HepG2 (cell line): ENCODE results near the gene CLP1. TPM values are rescaled to one million over a fixed set of nuclear protein-coding genes. Genes with fewer than 3 reads are reported as not detected.

Experiments used
- ATAC-seq: fragments of 200-7000 bp; cut with Tn5 transposase; 3 replicates; pipeline ENCODE4 v1.9.1; 2020; ENCODE audit warnings: mild to moderate bottlenecking, moderate library complexity
- BruUV-seq: library from RNA; stranded (reverse); fragments of 400-500 nt; replicated peaks from 2 replicates; lab custom pipeline; 2021; lab: Mats Ljungman, UMichigan
- CTCF ChIA-PET: fragments of 300-600 bp; formaldehyde crosslinking; extraction: SDS; loops from one replicate; lab custom pipeline; 2021; ENCODE audit warnings: low total read pairs, inconsistent platforms, low intra/inter-chr PET ratio; lab: Yijun Ruan, JAX
- POLR2A ChIA-PET: fragments of 350-600 bp; sonication (Branson Sonifier 250); formaldehyde crosslinking; loops from one replicate; lab custom pipeline; 2020; ENCODE audit warnings: antibody characterized with exemption, inconsistent platforms; lab: Yijun Ruan, JAX
- DNase-seq: peaks from one replicate; pipeline ENCODE4 v3.0.0-alpha.2; 2015; ENCODE audit warnings: low spot score
- FAIRE-seq: peaks from 3 replicates; lab custom pipeline; 2011; peaks lifted over from hg19 to GRCh38; lab: Jason Lieb, UNC
- H2AFZ ChIP-seq: one replicate; pipeline ENCODE4 v1.6.1; 2011; ENCODE audit warnings: low read length, inconsistent platforms
- H3K27ac ChIP-seq: fragments of 300-600 bp; 3 replicates; pipeline ENCODE4 v1.8.0; 2011; ENCODE audit warnings: mixed run types, mild to moderate bottlenecking, mixed read lengths, low read length, inconsistent platforms; ENCODE audit not compliant: insufficient read depth; ENCODE audit errors: extremely low read length
- H3K27me3 ChIP-seq, 2 experiments: fragments of 200-600 bp in 1 of 2; 2 replicates in 1 of 2; 3 replicates in 1 of 2; pipeline versions ENCODE4 v1.6.0 to v1.8.0; 2011; ENCODE audit warnings: low read length in 2 of 2, mild to moderate bottlenecking in 2 of 2, moderate library complexity in 2 of 2, inconsistent platforms in 1 of 2; ENCODE audit not compliant: insufficient read depth in 2 of 2, control insufficient read depth in 1 of 2
- H3K36me3 ChIP-seq, 2 experiments: fragments of 200-600 bp in 1 of 2; replicated peaks in 1 of 2; 2 replicates in 1 of 2; 3 replicates in 1 of 2; pipeline versions ENCODE4 v1.5.1 to v1.8.0; 2011; ENCODE audit warnings: low read length in 2 of 2, inconsistent platforms in 1 of 2; ENCODE audit not compliant: insufficient read depth in 2 of 2, control insufficient read depth in 1 of 2
- H3K4me1 ChIP-seq: 2 replicates; pipeline ENCODE4 v1.5.1; 2012; ENCODE audit warnings: low read length, inconsistent platforms; ENCODE audit not compliant: insufficient read depth
- H3K4me2 ChIP-seq: 2 replicates; pipeline ENCODE4 v1.6.0; 2011; ENCODE audit warnings: low read depth, low read length, inconsistent platforms
- H3K4me3 ChIP-seq, 3 experiments: fragments of 200-600 bp in 1 of 3; sonication (generic), shearing (Covaris generic) in 1 of 3; replicated peaks in 1 of 3; 2 replicates each; pipeline ENCODE4 v1.5.1; 2011 to 2016; ENCODE audit warnings: low read length in 3 of 3, inconsistent platforms in 2 of 3, low read depth in 2 of 3, mild to moderate bottlenecking in 2 of 3, control low read depth in 1 of 3, mixed read lengths in 1 of 3; ENCODE audit not compliant: insufficient read depth in 1 of 3
- H3K79me2 ChIP-seq: one replicate; pipeline ENCODE4 v1.6.1; 2011; ENCODE audit warnings: low read length, inconsistent platforms; ENCODE audit not compliant: insufficient read depth
- H3K9ac ChIP-seq: 2 replicates; pipeline ENCODE4 v1.6.0; 2011; ENCODE audit warnings: mild to moderate bottlenecking, low read depth, low read length, inconsistent platforms; ENCODE audit not compliant: insufficient read depth
- H3K9me3 ChIP-seq: 2 replicates; pipeline ENCODE4 v1.5.1; 2012; ENCODE audit warnings: mild to moderate bottlenecking, low read length
- H4K20me1 ChIP-seq: 2 replicates; pipeline ENCODE4 v1.6.0; 2011; ENCODE audit warnings: inconsistent platforms, mild to moderate bottlenecking, low read length, moderate library complexity; ENCODE audit not compliant: insufficient read depth
- AGO2 ChIP-seq: fragments of 200-400 bp; formaldehyde crosslinking; optimal IDR thresholded peaks from 2 replicates; pipeline ENCODE3; 2017; ENCODE audit warnings: mild to moderate bottlenecking, low read depth, low read length, moderate library complexity
- NONO ChIP-seq, 2 experiments: fragments of 450-650 bp in 1 of 2; sonication (generic) in 1 of 2; formaldehyde crosslinking in 1 of 2; IDR thresholded peaks in 1 of 2; conservative IDR thresholded peaks in 1 of 2; 2 replicates each; pipeline versions ENCODE4 v1.6.1 to v1.8.0; 2017 to 2022; ENCODE audit warnings: mild to moderate bottlenecking in 1 of 2, missing genetic modification reagents in 1 of 2, moderate library complexity in 1 of 2
- POGK ChIP-seq: sonication (generic); formaldehyde crosslinking; conservative IDR thresholded peaks from 2 replicates; pipeline ENCODE4 v1.8.0; 2022; ENCODE audit warnings: mild to moderate bottlenecking, moderate library complexity, missing genetic modification reagents
- ZNF883 ChIP-seq: sonication (generic); formaldehyde crosslinking; IDR thresholded peaks from 2 replicates; pipeline ENCODE4 v1.5.1; 2020; ENCODE audit warnings: mild to moderate bottlenecking, missing genetic modification reagents; ENCODE audit errors: not compliant biosample characterization
- ZSCAN25 ChIP-seq: sonication (generic); formaldehyde crosslinking; IDR thresholded peaks from 2 replicates; pipeline ENCODE4 v1.8.0; 2022; ENCODE audit warnings: mild to moderate bottlenecking, missing genetic modification reagents
- WGBS: methylation state at CpG from one replicate; pipeline ENCODE4 v1.1.6; 2017; ENCODE audit warnings: low lambda C conversion rate; 5-methylcytosine and 5-hydroxymethylcytosine counted together
- in situ Hi-C: cut with HindIII; loops from 2 replicates; pipeline ENCODE4 v1.10.0; 2017; ENCODE audit warnings: low pct_unique_long_range_greater_than_20kb; ENCODE audit not compliant: extremely low pct_ligation_motif_present
- intact Hi-C: fragments of 100-400 bp; cut with micrococcal nuclease; formaldehyde crosslinking; loops from one replicate; pipeline ENCODE4 v1.10.0; 2022; ENCODE audit not compliant: unreplicated experiment
- polyA plus RNA-seq, 8 experiments: library from polyadenylated mRNA; depleted of rRNA in 3 of 8; stranded (reverse) in 7 of 8; unstranded in 1 of 8; fragments of >200 nt; fragmentation: Illumina TruSeq in 4 of 8; extraction: Trizol in 4 of 8; gene quantifications; 2 replicates each; pipeline versions ENCODE4 v1.2.1 to v1.2.3, GENCODE V29; 2011 to 2016; ENCODE audit warnings: low read depth in 4 of 8, missing spikeins in 1 of 8, mixed read lengths in 1 of 8; ENCODE audit not compliant: insufficient read depth in 1 of 8
- total RNA-seq, 5 experiments: library from RNA; depleted of rRNA; stranded (reverse); fragments of >200 nt; fragmentation: Illumina TruSeq; extraction: Trizol; gene quantifications; 2 replicates each; pipeline ENCODE4 v1.2.3, GENCODE V29; 2016; ENCODE audit warnings: low read depth in 1 of 5
- TF ChIP-seq, protein P1 (sequence below): sonication (generic); formaldehyde crosslinking; IDR thresholded peaks from one replicate; pipeline ENCODE4 v1.5.1; 2020; ENCODE audit warnings: mild to moderate bottlenecking, missing genetic modification reagents; ENCODE audit errors: not compliant biosample characterization
- TF ChIP-seq, protein P2 (sequence below): sonication (generic); formaldehyde crosslinking; IDR thresholded peaks from 2 replicates; pipeline ENCODE4 v1.4.0; 2020; ENCODE audit warnings: mild to moderate bottlenecking, missing genetic modification reagents

CLP1 gene
- total and polyA plus RNA-seq, 2 of the 13 experiments (the other 11 are each of a cell fraction or from before 2014, with no cell fraction given): 14.6 to 24.8 TPM

- H3K9ac ChIP-seq: no peak overlapping the region
- peak overlapping the region; percentile 46 for H3K4me2 ChIP-seq
- H3K9me3 ChIP-seq: no peaks in the 10 kb centered on the region
- ChIA-PET POLR2A (no interaction called here), CTCF (no interaction called here)
- no peak for DNase-seq
- TF ChIP-seq AGO2 (peak; percentile 58), NONO (IDR thresholded peaks at IDR 0.05) (no peak), NONO (CRISPR knock-in tag; conservative IDR thresholded peaks at IDR 0.05) (peak; percentile 43; the same call in 1 of the 2 replicates), ZSCAN25 (CRISPR knock-in tag) (peak; percentile 90), ZNF883 (CRISPR knock-in tag) (no peak), POGK (CRISPR knock-in tag) (no peak)
- TF ChIP-seq, protein P1, sequence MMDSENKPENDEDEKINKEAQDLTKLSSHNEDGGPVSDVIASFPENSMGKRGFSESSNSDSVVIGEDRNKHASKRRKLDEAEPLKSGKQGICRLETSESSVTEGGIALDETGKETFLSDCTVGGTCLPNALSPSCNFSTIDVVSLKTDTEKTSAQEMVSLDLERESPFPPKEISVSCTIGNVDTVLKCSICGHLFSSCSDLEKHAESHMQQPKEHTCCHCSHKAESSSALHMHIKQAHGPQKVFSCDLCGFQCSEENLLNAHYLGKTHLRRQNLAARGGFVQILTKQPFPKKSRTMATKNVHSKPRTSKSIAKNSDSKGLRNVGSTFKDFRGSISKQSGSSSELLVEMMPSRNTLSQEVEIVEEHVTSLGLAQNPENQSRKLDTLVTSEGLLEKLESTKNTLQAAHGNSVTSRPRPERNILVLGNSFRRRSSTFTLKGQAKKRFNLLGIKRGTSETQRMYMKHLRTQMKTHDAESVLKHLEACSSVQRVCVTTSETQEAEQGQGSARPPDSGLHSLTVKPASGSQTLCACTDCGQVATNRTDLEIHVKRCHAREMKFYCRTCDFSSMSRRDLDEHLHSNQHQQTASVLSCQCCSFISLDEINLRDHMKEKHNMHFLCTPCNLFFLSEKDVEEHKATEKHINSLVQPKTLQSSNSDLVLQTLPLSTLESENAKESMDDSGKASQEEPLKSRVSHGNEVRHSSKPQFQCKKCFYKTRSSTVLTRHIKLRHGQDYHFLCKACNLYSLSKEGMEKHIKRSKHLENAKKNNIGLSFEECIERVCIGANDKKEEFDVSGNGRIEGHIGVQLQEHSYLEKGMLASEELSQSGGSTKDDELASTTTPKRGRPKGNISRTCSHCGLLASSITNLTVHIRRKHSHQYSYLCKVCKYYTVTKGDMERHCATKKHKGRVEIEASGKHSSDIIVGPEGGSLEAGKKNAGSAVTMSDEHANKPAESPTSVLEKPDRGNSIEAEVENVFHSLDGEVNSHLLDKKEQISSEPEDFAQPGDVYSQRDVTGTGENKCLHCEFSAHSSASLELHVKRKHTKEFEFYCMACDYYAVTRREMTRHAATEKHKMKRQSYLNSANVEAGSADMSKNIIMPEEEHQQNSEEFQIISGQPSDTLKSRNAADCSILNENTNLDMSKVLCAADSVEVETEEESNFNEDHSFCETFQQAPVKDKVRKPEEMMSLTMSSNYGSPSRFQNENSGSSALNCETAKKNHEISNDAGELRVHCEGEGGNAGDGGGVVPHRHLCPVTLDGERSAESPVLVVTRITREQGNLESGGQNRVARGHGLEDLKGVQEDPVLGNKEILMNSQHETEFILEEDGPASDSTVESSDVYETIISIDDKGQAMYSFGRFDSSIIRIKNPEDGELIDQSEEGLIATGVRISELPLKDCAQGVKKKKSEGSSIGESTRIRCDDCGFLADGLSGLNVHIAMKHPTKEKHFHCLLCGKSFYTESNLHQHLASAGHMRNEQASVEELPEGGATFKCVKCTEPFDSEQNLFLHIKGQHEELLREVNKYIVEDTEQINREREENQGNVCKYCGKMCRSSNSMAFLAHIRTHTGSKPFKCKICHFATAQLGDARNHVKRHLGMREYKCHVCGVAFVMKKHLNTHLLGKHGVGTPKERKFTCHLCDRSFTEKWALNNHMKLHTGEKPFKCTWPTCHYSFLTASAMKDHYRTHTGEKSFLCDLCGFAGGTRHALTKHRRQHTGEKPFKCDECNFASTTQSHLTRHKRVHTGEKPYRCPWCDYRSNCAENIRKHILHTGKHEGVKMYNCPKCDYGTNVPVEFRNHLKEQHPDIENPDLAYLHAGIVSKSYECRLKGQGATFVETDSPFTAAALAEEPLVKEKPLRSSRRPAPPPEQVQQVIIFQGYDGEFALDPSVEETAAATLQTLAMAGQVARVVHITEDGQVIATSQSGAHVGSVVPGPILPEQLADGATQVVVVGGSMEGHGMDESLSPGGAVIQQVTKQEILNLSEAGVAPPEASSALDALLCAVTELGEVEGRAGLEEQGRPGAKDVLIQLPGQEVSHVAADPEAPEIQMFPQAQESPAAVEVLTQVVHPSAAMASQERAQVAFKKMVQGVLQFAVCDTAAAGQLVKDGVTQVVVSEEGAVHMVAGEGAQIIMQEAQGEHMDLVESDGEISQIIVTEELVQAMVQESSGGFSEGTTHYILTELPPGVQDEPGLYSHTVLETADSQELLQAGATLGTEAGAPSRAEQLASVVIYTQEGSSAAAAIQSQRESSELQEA (CRISPR knock-in tag): no peak
- TF ChIP-seq, protein P2, sequence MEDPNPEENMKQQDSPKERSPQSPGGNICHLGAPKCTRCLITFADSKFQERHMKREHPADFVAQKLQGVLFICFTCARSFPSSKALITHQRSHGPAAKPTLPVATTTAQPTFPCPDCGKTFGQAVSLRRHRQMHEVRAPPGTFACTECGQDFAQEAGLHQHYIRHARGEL: 0 out of 2 replicates have a peak, but pooled peaks have one; percentile 29
- no peaks in the 10 kb centered on the region for H3K36me3 ChIP-seq
- no peaks in the 10 kb centered on the region for H4K20me1 ChIP-seq
- ATAC-seq: no peak
- H2AFZ ChIP-seq: no peak overlapping the region
- no peak overlapping the region for H3K27ac ChIP-seq
- H3K4me3 ChIP-seq: peak overlapping the region in 1 of 3 experiments; percentile 15; a peak in 1 of 6 replicates
- BruUV-seq: no TSS peak
- intact Hi-C loops (no loop called here), in situ Hi-C loops (loop anchor here (10.0 kb wide), 1 partner anchor 192 kb away; no protein-coding TSS in a partner anchor)
- 42% methylated on average over 23 of the region's 23 CpGs for WGBS
- FAIRE-seq: no peak
- peaks cover 9 to 46% of the 10 kb centered on the region in 2 experiments for H3K27me3 ChIP-seq
- peaks cover 22% of the 10 kb centered on the region for H3K4me1 ChIP-seq
- H3K79me2 ChIP-seq: no peaks in the 10 kb centered on the region
These were observed 10.7 kb upstream of the CLP1 start for GRCh38 chr11:57646799-57647303.
